AG08395 (cell line): ENCODE results near the gene TBX21.

Experiments used
- DNase-seq: peaks from one replicate; pipeline ENCODE4 v3.0.0; 2012; ENCODE audit warnings: mixed read lengths, low spot score

The TBX21 gene

GRCh38 chr17:47733047-47733673, at the start of gene TBX21:
TBX21 (plus strand) TSS chr17:47733236; CDS start chr17:47733455, 219 bp downstream.
- peak; percentile 42 for DNase-seq

DNA sequence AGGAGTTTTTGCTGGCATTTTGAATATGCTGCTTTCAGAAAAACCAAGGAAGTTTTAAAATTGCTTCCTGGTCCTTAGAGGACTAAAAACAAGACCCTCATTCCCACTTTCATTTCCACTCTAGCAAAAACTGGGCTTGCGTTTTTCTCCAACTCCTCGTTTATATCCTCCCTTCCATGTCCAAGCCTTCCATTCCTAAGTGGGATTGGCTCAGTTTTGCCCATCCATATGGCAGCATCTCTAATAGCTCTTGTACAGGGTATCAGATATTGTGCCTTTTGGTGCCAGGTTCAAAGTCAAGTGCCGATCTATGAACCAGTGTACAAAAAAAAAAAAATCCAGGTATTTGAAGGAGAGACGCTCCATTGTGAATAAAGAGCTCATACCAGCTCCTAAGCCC, 49.0 kb upstream of the TBX21 start:
- DNase-seq: no peak

DNA sequence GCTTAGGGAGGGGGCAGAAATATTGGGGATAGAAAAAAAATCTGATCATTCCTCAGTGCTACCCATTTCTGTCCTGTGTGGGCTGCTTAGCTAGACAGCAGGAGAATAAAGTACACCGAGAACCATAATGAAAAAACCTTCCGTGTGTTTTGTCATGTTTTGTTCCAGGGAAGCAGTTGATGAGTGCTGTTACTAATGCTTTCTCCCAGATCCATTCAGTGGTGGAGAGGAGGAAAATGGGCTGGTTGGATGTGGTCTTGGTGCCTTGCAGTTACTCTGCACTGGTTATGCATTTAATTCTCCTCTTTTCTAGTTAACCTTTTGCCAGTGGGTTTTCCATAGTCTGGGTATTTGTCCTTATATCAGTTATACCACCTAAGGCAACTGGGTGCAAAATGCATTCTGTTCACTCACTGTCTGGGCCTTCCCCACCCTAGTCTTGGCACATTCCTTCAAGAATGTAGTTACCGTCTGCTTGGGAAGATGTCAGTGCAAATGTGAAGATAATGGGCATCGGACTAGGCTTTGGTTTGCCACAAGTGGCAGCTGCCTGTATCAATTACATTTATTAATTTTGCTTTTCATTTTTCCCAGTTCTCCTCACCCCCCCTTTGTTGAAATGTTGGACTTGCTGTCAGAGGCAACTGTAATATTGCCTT, 48.4 kb upstream of the TBX21 start:
- no peak for DNase-seq

- no peak for DNase-seq
Measured at GRCh38 chr17:47685556-47686275, 47.3 kb upstream of the TBX21 start.

- peak; percentile 53 for DNase-seq
Measured at GRCh38 chr17:47686276-47686635, 46.8 kb upstream of the TBX21 start.

- DNase-seq: no peak
Measured at GRCh38 chr17:47686664-47687327, 46.2 kb upstream of the TBX21 start.

DNA sequence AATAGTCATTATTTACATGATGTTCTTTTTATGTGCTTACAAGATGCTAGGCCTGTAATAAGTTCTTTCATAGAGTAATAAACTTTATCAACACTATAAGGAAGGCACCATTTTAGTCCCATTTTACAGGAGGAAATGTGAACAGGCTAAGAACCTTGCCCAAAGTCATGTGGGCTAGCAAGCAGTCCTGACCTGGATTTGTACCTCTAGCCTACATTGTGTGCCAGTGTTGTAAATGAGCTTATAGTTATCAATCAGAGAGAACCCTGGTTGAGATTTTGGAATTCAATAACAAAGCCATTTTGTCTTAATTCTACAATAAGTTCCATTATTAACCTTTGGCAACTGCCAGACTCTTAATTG, 45.7 kb upstream of the TBX21 start:
- DNase-seq: no peak

DNA sequence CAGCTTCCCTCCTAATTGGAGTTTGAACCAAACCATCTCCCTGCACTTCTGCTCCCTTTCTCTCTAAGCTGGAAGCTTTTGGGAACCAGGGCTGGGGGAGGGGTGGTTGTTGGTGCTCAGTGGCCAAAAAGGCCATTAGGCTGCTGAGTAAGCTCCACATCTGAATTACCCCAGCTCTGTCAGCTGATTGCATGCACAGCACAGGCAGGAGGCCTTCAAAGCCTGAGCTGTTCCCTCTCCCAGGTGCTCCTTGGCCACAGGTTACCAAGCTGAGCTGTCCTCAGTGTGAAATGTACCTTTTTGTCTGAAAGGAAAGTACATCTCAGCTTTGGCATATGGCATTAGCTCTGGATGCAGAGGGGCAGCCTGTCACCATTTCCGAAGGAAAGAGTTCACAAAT, 45.3 kb upstream of the TBX21 start:
- DNase-seq: no peak

DNA sequence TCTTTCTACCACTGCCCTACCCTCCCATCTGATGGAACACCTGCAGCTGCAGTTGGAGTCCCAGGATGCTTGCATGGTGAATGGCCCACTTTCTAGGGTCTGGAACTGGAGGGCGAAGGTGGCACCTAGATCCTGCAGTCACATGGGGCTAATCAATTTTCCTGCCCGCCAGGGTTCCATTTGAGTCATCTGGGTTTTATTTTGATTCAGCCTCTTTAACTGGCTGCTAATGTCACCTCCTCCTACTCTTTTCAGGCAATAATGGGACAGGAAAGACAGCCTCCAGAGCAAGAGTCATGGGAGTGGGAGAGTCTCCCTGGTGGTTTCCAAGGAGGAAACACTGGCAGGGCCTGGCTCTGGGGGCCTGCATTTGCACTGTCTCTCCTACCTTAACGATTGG, 42.9 kb upstream of the TBX21 start:
- no peak for DNase-seq

GRCh38 chr17:47692137-47692894, 40.7 kb upstream of the TBX21 start:
- DNase-seq: no peak

- DNase-seq: no peak
Measured at GRCh38 chr17:47692895-47693730, 39.9 kb upstream of the TBX21 start.

DNA sequence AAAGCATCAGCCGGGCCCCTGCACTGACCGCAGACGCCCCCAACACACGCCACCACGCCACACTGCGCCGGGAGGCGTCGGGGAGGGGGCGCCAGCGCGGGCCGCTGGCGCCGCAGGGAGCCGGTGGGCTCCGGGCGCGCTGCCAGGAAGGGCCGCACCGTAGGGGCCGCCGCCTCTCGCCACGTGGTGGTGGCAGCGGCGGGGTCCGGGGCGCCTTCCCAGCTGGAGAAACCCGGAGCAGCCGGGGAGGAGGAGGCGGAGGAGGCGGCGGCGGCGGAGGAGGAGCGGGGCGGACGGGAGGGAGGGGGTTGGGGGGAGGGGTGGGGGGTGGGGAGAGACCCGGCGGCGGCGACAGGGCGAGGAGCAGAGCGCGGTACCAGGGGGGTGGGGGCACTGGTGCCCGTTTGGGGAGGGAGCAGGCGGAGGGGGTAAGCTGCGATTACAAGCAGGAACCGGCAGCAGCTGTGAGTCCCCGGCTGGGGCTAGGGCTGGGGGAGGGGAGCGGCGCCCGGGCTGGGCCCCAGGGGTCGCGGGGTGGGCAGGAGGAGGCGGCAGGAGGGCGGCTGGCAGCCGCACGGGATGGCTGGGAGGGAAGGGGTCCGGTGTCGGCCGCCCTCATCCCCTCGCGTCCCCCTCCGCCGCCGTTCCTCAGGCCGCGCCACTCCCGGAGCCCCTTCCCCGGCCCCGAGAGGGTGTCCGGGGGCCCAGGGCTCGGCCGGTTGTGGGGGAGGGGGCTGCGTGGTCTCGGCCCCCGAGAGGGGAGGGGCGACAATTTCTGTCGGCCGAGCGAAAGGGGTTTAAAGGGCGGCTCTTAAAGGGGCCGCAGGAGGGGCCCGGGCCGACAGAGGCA, 39.1 kb upstream of the TBX21 start, which contains the start of gene TBKBP1:
Gene TBKBP1 (plus strand): TSS at position 431 of the 850 bp plus-strand sequence. CDS start 1,952 bp downstream, outside the sequence.
- DNase-seq: peak; percentile 41

DNA sequence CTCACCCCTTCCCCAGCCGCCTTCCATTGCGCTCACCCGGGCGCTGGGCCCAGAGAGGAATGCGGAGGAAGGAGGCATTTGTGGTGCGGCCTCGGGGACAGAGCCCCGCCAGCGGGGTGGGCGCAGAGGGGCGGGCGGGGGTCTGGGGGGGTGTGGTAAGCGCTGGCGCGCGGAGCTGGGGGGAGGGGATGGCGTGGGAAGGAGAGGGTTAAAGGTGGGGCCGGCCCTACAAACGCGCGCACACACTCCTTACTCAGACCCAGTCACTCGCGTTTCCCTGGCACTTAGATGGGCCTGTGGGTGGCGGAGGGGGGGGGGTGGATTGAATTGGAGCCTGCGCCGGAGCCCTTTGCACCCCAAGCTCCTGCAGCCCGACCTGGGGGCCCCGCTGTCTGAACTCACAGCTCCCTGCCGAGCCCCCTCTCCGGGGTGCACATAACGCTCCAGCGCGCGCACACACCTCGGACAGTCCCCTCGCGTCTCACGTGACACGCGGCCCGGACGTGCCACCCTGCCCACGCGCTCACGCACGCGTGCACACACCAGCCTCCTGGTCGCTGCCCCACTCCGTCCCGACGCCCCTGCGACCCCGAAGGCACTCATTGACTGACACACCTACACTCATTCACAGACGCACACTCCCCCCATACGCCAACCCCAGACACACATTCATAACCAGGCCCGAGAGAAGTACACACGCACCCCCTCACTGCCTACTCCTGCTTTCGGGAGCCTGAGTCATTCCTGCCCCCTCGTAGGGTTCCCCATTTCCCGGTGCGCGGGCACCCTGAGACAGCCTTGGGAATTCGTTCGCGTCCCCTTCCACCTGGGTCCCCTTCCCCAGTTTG, 38.2 kb upstream of the TBX21 start:
- peak; percentile 83 for DNase-seq

- DNase-seq: no peak
Measured at GRCh38 chr17:47695429-47696376, 37.3 kb upstream of the TBX21 start.

GRCh38 chr17:47696717-47697642, 36.1 kb upstream of the TBX21 start:
- no peak for DNase-seq

DNA sequence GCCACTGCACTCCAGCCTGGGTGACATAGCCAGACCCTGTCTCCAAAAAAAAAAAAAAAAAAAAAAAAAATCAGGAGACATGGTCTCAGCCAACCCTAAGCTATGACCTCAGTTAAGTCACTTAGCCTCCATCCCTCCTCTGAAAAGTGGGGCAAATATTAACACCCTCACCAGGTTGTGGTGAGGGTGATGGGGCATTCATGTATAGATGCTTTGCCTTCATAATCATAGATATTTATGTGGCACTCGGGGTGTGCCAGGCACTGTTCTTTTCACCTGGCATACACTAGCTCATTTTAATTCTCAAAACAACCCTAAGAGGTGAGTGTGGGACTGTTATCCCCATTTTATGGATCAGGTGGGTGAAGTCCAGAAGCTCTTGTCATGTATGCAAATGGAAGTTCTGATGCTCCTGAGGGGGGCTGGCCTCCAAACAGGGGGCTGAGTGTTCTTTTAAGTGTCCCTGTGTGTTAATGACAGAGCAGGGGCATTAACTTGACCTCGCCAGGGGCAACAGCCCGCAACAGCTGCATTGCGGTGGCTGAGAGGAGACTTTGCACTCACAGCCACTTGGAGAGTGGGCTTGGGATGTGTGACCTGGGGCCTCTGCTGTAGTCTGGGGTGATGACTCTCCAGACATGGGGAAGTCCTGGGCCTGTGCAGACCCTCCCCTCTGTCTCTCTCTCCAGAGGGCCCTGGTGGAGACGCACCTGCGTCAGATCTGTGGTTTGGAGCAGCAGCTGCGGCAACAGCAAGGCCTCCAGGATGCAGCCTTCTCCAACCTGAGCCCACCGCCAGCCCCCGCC, 34.9 kb upstream of the TBX21 start:
- DNase-seq: no peak
